ENCODE data around the gene SYTL3. TPM values are rescaled to one million over a fixed set of nuclear protein-coding genes. Genes with fewer than 3 reads are reported as not detected.

SYTL3 gene
- total RNA-seq, 1 experiment from 2014 or later = 0.09 TPM

DNA sequence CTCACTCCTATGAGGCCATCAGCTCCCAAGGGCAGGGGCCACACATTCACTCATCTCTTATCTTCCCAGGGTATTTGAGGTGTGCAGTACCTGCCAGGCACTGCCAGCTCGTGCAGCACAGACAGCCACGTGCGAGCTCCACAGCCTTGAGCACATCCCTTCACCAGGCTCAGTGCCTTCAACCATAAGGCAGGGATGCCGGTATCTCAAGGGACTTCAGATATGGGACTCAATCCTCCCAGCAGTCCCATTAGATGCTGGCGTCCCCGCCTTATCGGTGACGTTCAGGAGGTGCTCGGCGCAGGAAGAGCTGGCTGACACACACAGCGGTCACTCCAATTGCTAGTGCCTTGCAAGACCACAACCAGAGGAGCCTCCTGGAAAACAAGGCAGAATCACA is 122.3 kb downstream of the SYTL3 start:
- Histone ChIP-seq H3K4ac (ENCODE audit: low read depth, low read length) (no peak overlapping the region), H3K79me1 (ENCODE audit: insufficient read depth, low read depth, low read length, poor library complexity, severe bottlenecking) (no peaks in the 10 kb centered on the region), H2BK120ac (ENCODE audit: low read depth, low read length, poor library complexity, severe bottlenecking) (no peak overlapping the region), H3K79me2 (ENCODE audit: insufficient read depth, low read length) (no peaks in the 10 kb centered on the region), H3K9me3 (ENCODE audit: control insufficient read depth, low read depth, low read length) (no peaks in the 10 kb centered on the region), H3K4me1 (ENCODE audit: insufficient read depth, low read length) (no peaks in the 10 kb centered on the region), H2BK12ac (ENCODE audit: insufficient read length, low read depth, low read length) (no peak overlapping the region), H4K91ac (ENCODE audit: insufficient read length, low read depth, low read length) (no peak overlapping the region), H3K27me3 (ENCODE audit: insufficient read depth, low read length) (no peaks in the 10 kb centered on the region), H3K14ac (ENCODE audit: insufficient read depth, low read length) (no peak overlapping the region), H3K23me2 (ENCODE audit: insufficient read length, low read depth, low read length, poor library complexity, severe bottlenecking) (no peaks in the 10 kb centered on the region), H3K18ac (ENCODE audit: insufficient read length, low read depth, low read length) (no peak overlapping the region), H3K4me2 (ENCODE audit: insufficient read depth, insufficient read length, low read length) (no peak overlapping the region), H3K9ac (ENCODE audit: extremely low read depth, insufficient read length, low read length) (no peak overlapping the region), H3K27ac (ENCODE audit: insufficient read length, low read depth, low read length) (no peak overlapping the region), H4K5ac (ENCODE audit: insufficient read length, low read depth, low read length) (no peak overlapping the region), H2BK5ac (ENCODE audit: insufficient read length, low read length) (no peak overlapping the region), H3K23ac (ENCODE audit: insufficient read length, low read depth, low read length) (no peak overlapping the region), H2AFZ (ENCODE audit: low read length) (no peak overlapping the region), H2BK15ac (ENCODE audit: low read depth, low read length) (no peak overlapping the region), H4K8ac (replicated peaks; ENCODE audit: insufficient read length, low read depth, low read length) (no peak overlapping the region), H2BK20ac (ENCODE audit: low read depth, low read length, poor library complexity, severe bottlenecking) (no peak overlapping the region), H3K56ac (ENCODE audit: insufficient read length, low read depth, low read length) (no peak overlapping the region), H3T11ph (ENCODE audit: low read length) (no peak overlapping the region), H4K20me1 (ENCODE audit: control insufficient read depth, insufficient read depth, insufficient read length) (no peaks in the 10 kb centered on the region), H2AK5ac (ENCODE audit: insufficient read length, low read length) (no peak overlapping the region)
- Mint-ChIP-seq H3K4me3 (no peak overlapping the region; a peak in 1 of 5 replicates), H3K36me3 (ENCODE audit: insufficient read depth in 1 of 3, low read depth in 3 of 3) (peaks cover 67 to 100% (median 94%) of the 10 kb centered on the region in 3 experiments), H3K27me3 (ENCODE audit: low read depth) (no peaks in the 10 kb centered on the region; the same call in none of the 2 replicates), H3K9me3 (no peaks in the 10 kb centered on the region), H3K4me1 (peaks cover 16 to 18% of the 10 kb centered on the region in 2 experiments), H3K27ac (peak overlapping the region; percentile 11 to 35 (median 22); a peak in 4 of 7 replicates)
- WGBS (ENCODE audit: extremely low coverage, insufficient read length, low lambda C conversion rate) = no CpG with 5 or more reads among the region's 11 CpGs
- DNase-seq = no peak
- TF ChIP-seq, protein P1, sequence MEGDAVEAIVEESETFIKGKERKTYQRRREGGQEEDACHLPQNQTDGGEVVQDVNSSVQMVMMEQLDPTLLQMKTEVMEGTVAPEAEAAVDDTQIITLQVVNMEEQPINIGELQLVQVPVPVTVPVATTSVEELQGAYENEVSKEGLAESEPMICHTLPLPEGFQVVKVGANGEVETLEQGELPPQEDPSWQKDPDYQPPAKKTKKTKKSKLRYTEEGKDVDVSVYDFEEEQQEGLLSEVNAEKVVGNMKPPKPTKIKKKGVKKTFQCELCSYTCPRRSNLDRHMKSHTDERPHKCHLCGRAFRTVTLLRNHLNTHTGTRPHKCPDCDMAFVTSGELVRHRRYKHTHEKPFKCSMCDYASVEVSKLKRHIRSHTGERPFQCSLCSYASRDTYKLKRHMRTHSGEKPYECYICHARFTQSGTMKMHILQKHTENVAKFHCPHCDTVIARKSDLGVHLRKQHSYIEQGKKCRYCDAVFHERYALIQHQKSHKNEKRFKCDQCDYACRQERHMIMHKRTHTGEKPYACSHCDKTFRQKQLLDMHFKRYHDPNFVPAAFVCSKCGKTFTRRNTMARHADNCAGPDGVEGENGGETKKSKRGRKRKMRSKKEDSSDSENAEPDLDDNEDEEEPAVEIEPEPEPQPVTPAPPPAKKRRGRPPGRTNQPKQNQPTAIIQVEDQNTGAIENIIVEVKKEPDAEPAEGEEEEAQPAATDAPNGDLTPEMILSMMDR (conservative IDR thresholded peaks at IDR 0.05) = no peak

Measured in H9 (cell line).